OCI-LY1 (cell line): ENCODE results near the gene FMNL1.

Experiments used
- H2AFZ ChIP-seq: fragments of 200-600 bp; sonication (generic), shearing (Covaris generic); 2 replicates; pipeline ENCODE4 v1.6.0; 2014; ENCODE audit warnings: antibody characterized with exemption, mild to moderate bottlenecking, low read length
- H3F3A ChIP-seq: fragments of 200-600 bp; sonication (generic), shearing (Covaris generic); 2 replicates; pipeline ENCODE4 v1.6.0; 2014; ENCODE audit warnings: mild to moderate bottlenecking, antibody characterized with exemption, low read length, moderate library complexity; ENCODE audit not compliant: insufficient read depth
- H3K27ac ChIP-seq: fragments of 200-600 bp; sonication (generic); 2 replicates; pipeline ENCODE4 v1.5.1; 2014; ENCODE audit warnings: low read length, mixed run types, mild to moderate bottlenecking, low read depth; ENCODE audit not compliant: poor library complexity, severe bottlenecking
- H3K27me3 ChIP-seq: fragments of 200-600 bp; sonication (generic); 2 replicates; pipeline ENCODE4 v1.6.0; 2014; ENCODE audit warnings: antibody characterized with exemption, mild to moderate bottlenecking, low read length, moderate library complexity; ENCODE audit not compliant: insufficient read depth
- H3K36me3 ChIP-seq: fragments of 200-600 bp; sonication (generic); 2 replicates; pipeline ENCODE4 v1.6.1; 2014; ENCODE audit warnings: mild to moderate bottlenecking, antibody characterized with exemption, low read length, moderate library complexity, mixed read lengths; ENCODE audit not compliant: insufficient read depth
- H3K4me1 ChIP-seq: fragments of 200-600 bp; sonication (generic); 2 replicates; pipeline ENCODE4 v1.5.1; 2014; ENCODE audit warnings: mild to moderate bottlenecking, low read length, moderate library complexity; ENCODE audit not compliant: insufficient read depth, severe bottlenecking
- H3K4me2 ChIP-seq: fragments of 200-600 bp; sonication (generic), shearing (Covaris generic); 2 replicates; pipeline ENCODE4 v1.6.1; 2014; ENCODE audit warnings: low read length
- H3K4me3 ChIP-seq: fragments of 200-600 bp; sonication (generic); 2 replicates; pipeline ENCODE4 v1.5.1; 2014; ENCODE audit warnings: low read length, low read depth, mild to moderate bottlenecking, mixed read lengths; ENCODE audit not compliant: poor library complexity, severe bottlenecking
- H3K79me2 ChIP-seq: fragments of 200-600 bp; shearing (Covaris generic); 2 replicates; pipeline ENCODE4 v1.6.1; 2016; ENCODE audit warnings: mixed run types, low read length, mixed read lengths; ENCODE audit not compliant: insufficient read depth
- H3K9ac ChIP-seq: fragments of 200-600 bp; sonication (generic), shearing (Covaris generic); 2 replicates; pipeline ENCODE4 v1.6.1; 2014; ENCODE audit warnings: mild to moderate bottlenecking, low read length, mixed read lengths
- H3K9me2 ChIP-seq: fragments of 200-600 bp; sonication (generic), shearing (Covaris generic); 2 replicates; pipeline ENCODE4 v1.6.1; 2014; ENCODE audit warnings: low read depth, mild to moderate bottlenecking, low read length, mixed read lengths
- H3K9me3 ChIP-seq: fragments of 200-600 bp; shearing (Covaris generic); 2 replicates; pipeline ENCODE4 v1.6.1; 2014; ENCODE audit warnings: low read length, mixed read lengths
- H4K20me1 ChIP-seq: fragments of 200-600 bp; sonication (generic), shearing (Covaris generic); 2 replicates; pipeline ENCODE4 v1.6.0; 2016; ENCODE audit warnings: mild to moderate bottlenecking, low read length; ENCODE audit not compliant: insufficient read depth
- EZH2 ChIP-seq: fragments of 200-600 bp; sonication (generic), shearing (Covaris generic); IDR thresholded peaks from 2 replicates; pipeline ENCODE4 v1.8.0; 2017; ENCODE audit warnings: borderline replicate concordance, mixed run types, mild to moderate bottlenecking, antibody characterized with exemption, low read length, moderate library complexity, mixed read lengths
- TF ChIP-seq, protein P1 (sequence below): fragments of 200-600 bp; sonication (generic), shearing (Covaris generic); IDR thresholded peaks from 2 replicates; pipeline ENCODE4 v1.5.1; 2017; ENCODE audit warnings: mild to moderate bottlenecking, antibody characterized with exemption, low read length, moderate library complexity, mixed read lengths

Gene FMNL1

DNA sequence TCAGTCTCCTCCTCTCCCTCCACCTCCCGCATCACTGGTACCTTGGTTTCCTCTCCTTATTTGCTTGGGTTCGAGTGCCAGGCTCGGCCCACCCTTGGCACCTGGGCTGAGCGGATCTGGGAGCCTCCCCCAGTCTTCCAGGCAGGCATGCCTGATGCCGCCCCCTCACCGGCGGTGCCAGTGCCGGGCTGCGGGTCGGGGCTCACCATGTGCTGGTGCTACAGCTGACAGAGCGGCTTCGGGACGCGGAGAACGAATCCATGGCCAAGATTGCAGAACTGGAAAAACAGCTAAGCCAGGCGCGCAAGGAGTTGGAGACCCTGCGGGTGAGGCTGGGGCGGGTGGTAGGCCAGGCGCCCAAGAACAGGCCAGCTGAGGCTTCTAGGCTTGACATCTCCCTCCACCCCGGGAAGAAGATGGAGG lies 19.2 kb downstream of the FMNL1 start:
- Histone ChIP-seq H3K79me2 (no peaks in the 10 kb centered on the region), H4K20me1 (no peaks in the 10 kb centered on the region), H3K27ac (no peak overlapping the region), H3K9me2 (no peaks in the 10 kb centered on the region), H2AFZ (no peak overlapping the region), H3K4me1 (no peaks in the 10 kb centered on the region), H3K4me2 (no peak overlapping the region), H3K36me3 (peaks cover 16% of the 10 kb centered on the region; the same call in 1 of the 2 replicates), H3K27me3 (no peaks in the 10 kb centered on the region), H3K4me3 (no peak overlapping the region), H3F3A (no peaks in the 10 kb centered on the region), H3K9ac (no peak overlapping the region), H3K9me3 (no peaks in the 10 kb centered on the region)
- TF ChIP-seq EZH2 = no peak
- TF ChIP-seq, protein P1, sequence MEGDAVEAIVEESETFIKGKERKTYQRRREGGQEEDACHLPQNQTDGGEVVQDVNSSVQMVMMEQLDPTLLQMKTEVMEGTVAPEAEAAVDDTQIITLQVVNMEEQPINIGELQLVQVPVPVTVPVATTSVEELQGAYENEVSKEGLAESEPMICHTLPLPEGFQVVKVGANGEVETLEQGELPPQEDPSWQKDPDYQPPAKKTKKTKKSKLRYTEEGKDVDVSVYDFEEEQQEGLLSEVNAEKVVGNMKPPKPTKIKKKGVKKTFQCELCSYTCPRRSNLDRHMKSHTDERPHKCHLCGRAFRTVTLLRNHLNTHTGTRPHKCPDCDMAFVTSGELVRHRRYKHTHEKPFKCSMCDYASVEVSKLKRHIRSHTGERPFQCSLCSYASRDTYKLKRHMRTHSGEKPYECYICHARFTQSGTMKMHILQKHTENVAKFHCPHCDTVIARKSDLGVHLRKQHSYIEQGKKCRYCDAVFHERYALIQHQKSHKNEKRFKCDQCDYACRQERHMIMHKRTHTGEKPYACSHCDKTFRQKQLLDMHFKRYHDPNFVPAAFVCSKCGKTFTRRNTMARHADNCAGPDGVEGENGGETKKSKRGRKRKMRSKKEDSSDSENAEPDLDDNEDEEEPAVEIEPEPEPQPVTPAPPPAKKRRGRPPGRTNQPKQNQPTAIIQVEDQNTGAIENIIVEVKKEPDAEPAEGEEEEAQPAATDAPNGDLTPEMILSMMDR = no peak

DNA sequence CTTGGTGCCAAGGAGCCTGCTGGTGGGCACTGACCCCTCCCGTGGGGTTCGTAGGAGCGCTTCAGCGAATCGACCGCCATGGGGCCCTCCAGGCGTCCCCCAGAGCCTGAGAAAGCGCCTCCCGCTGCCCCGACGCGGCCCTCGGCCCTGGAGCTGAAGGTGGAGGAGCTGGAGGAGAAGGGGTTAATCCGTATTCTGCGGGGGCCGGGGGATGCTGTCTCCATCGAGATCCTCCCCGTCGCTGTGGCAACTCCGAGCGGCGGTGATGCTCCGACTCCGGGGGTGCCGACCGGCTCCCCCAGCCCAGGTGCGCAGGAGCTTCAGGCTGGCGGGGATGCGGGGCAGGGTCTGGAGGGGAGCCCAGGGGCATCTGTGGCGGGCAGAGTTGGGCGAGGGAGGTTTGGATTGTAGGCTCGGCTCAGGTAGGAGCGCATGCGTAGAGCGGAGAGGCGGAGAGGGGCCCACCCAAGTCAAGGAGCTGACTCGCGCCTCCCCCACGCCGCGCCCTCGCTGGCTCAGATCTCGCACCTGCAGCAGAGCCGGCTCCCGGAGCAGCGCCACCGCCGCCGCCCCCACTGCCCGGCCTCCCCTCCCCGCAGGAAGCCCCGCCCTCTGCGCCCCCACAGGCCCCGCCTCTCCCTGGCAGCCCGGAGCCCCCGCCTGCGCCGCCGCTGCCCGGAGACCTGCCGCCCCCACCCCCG lies 19.8 kb downstream of the FMNL1 start:
- Histone ChIP-seq H3K4me3 (no peak overlapping the region), H3F3A (no peaks in the 10 kb centered on the region), H3K27ac (no peak overlapping the region), H3K9me2 (no peaks in the 10 kb centered on the region), H3K4me2 (no peak overlapping the region), H3K27me3 (no peaks in the 10 kb centered on the region), H3K36me3 (peaks cover 16% of the 10 kb centered on the region; the same call in 1 of the 2 replicates), H3K9ac (no peak overlapping the region), H4K20me1 (no peaks in the 10 kb centered on the region), H2AFZ (no peak overlapping the region), H3K4me1 (peaks cover 2% of the 10 kb centered on the region), H3K9me3 (no peaks in the 10 kb centered on the region), H3K79me2 (no peaks in the 10 kb centered on the region)
- TF ChIP-seq, protein P1 = no peak
- TF ChIP-seq EZH2 = no peak

DNA sequence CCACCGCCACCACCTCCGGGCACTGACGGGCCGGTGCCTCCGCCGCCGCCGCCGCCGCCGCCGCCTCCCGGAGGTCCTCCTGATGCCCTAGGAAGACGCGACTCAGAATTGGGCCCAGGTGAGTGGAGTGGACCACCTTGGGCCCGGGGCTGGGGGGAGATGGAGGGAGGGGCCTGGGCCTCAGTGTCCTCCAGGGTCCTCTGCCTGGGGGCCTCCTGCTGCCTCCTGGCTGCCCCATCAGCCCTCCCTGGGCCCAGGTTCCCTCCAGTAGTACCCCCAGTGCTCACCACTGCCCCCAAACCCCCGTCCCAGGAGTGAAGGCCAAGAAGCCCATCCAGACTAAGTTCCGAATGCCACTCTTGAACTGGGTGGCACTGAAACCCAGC lies 20.3 kb downstream of the FMNL1 start:
- Histone ChIP-seq H3K36me3 (peaks cover 16% of the 10 kb centered on the region; the same call in 1 of the 2 replicates), H3K79me2 (no peaks in the 10 kb centered on the region), H3K9ac (no peak overlapping the region), H2AFZ (no peak overlapping the region), H3K4me3 (no peak overlapping the region), H4K20me1 (no peaks in the 10 kb centered on the region), H3K4me1 (peaks cover 8% of the 10 kb centered on the region), H3K4me2 (no peak overlapping the region), H3K27ac (no peak overlapping the region), H3K9me2 (no peaks in the 10 kb centered on the region), H3K9me3 (no peaks in the 10 kb centered on the region), H3F3A (no peaks in the 10 kb centered on the region), H3K27me3 (no peaks in the 10 kb centered on the region)
- TF ChIP-seq, protein P1 = no peak
